ENCODE results near the gene TMEM63B. TPM values are rescaled to one million over a fixed set of nuclear protein-coding genes. Genes with fewer than 3 reads are reported as not detected.
"Not testable (repeated sequence)": the region's sequence is repeated elsewhere in the genome, so short reads cannot be mapped to it uniquely, and the experiment has no call there.

TMEM63B gene
- total and polyA plus RNA-seq, 4 donors = 6.1 to 23.5 (median 15.5) TPM

- DNase-seq = peak in 1 of 2 donors; percentile 31
- no peaks in the 10 kb centered on the region for H3K4me1 ChIP-seq (ENCODE audit: control insufficient read depth in 1 of 2, insufficient read depth in 2 of 2, low read length in 2 of 2)
- no peaks in the 10 kb centered on the region for H3K9me3 ChIP-seq (ENCODE audit: control insufficient read depth, low read length)
- intact Hi-C loops (cut with DNase I) = loop anchor here in 1 of 2 donors (5.0 kb wide), 1 partner anchor 477 kb away; no protein-coding TSS in a partner anchor
- H3K27ac ChIP-seq (ENCODE audit: low read depth in 1 of 2, low read length in 2 of 2) = no peak overlapping the region
- H3K36me3 ChIP-seq (ENCODE audit: control insufficient read depth in 1 of 2, insufficient read depth in 2 of 2, low read length in 1 of 2) = no peaks in the 10 kb centered on the region
- WGBS, 2 donors = 92 to 93% methylated on average over 13 of the region's 13 CpGs
- no peak overlapping the region for H3K4me3 ChIP-seq (ENCODE audit: low read length in 2 of 2)
- no peaks in the 10 kb centered on the region for H3K27me3 ChIP-seq (ENCODE audit: control insufficient read depth in 1 of 2, insufficient read depth in 2 of 2, low read length in 1 of 2)
- no peak for ATAC-seq (ENCODE audit: low FRiP score)
Observed at GRCh38 chr6:44084231-44085014, 42.9 kb upstream of the TMEM63B start.

GRCh38 chr6:44085219-44085618 lies 42.1 kb upstream of the TMEM63B start:
- Histone ChIP-seq H3K9me3 (ENCODE audit: control insufficient read depth, low read length) (no peaks in the 10 kb centered on the region), H3K4me1 (ENCODE audit: control insufficient read depth in 1 of 2, insufficient read depth in 2 of 2, low read length in 2 of 2) (no peaks in the 10 kb centered on the region), H3K4me3 (ENCODE audit: low read length in 2 of 2) (no peak overlapping the region), H3K27ac (ENCODE audit: low read depth in 1 of 2, low read length in 2 of 2) (no peak overlapping the region), H3K36me3 (ENCODE audit: control insufficient read depth in 1 of 2, insufficient read depth in 2 of 2, low read length in 1 of 2) (no peaks in the 10 kb centered on the region), H3K27me3 (ENCODE audit: control insufficient read depth in 1 of 2, insufficient read depth in 2 of 2, low read length in 1 of 2) (no peaks in the 10 kb centered on the region)
- DNase-seq = no peak
- intact Hi-C loops (cut with DNase I) = no loop called here
- no peak for ATAC-seq (ENCODE audit: low FRiP score)
- WGBS, 2 donors = 66 to 79% methylated on average over 2 of the region's 2 CpGs

- Histone ChIP-seq H3K9me3 (ENCODE audit: control insufficient read depth, low read length) (no peaks in the 10 kb centered on the region), H3K4me1 (ENCODE audit: control insufficient read depth in 1 of 2, insufficient read depth in 2 of 2, low read length in 2 of 2) (no peaks in the 10 kb centered on the region), H3K27ac (ENCODE audit: low read depth in 1 of 2, low read length in 2 of 2) (no peak overlapping the region), H3K27me3 (ENCODE audit: control insufficient read depth in 1 of 2, insufficient read depth in 2 of 2, low read length in 1 of 2) (no peaks in the 10 kb centered on the region), H3K4me3 (ENCODE audit: low read length in 2 of 2) (no peak overlapping the region), H3K36me3 (ENCODE audit: control insufficient read depth in 1 of 2, insufficient read depth in 2 of 2, low read length in 1 of 2) (no peaks in the 10 kb centered on the region)
- DNase-seq (no peak), ATAC-seq (ENCODE audit: low FRiP score) (no peak)
- intact Hi-C loops (cut with DNase I) = no loop called here
- WGBS, 2 donors = 58 to 60% methylated on average over 9 of the region's 9 CpGs
Observed at GRCh38 chr6:44086931-44087574, 40.3 kb upstream of the TMEM63B start.

- H3K4me1 ChIP-seq (ENCODE audit: control insufficient read depth in 1 of 2, insufficient read depth in 2 of 2, low read length in 2 of 2) = no peaks in the 10 kb centered on the region
- no peaks in the 10 kb centered on the region for H3K9me3 ChIP-seq (ENCODE audit: control insufficient read depth, low read length)
- no peaks in the 10 kb centered on the region for H3K27me3 ChIP-seq (ENCODE audit: control insufficient read depth in 1 of 2, insufficient read depth in 2 of 2, low read length in 1 of 2)
- DNase-seq (no peak), ATAC-seq (ENCODE audit: low FRiP score) (no peak)
- no peak overlapping the region for H3K4me3 ChIP-seq (ENCODE audit: low read length in 2 of 2)
- intact Hi-C loops (cut with DNase I) = no loop called here
- no peak overlapping the region for H3K27ac ChIP-seq (ENCODE audit: low read depth in 1 of 2, low read length in 2 of 2)
- no peaks in the 10 kb centered on the region for H3K36me3 ChIP-seq (ENCODE audit: control insufficient read depth in 1 of 2, insufficient read depth in 2 of 2, low read length in 1 of 2)
- 94 to 98% methylated on average over 2 of the region's 2 CpGs for WGBS, 2 donors
Observed at GRCh38 chr6:44087623-44088022, 39.7 kb upstream of the TMEM63B start.

- intact Hi-C loops (cut with DNase I) = no loop called here
- Histone ChIP-seq H3K36me3 (ENCODE audit: control insufficient read depth in 1 of 2, insufficient read depth in 2 of 2, low read length in 1 of 2) (no peaks in the 10 kb centered on the region), H3K27ac (ENCODE audit: low read depth in 1 of 2, low read length in 2 of 2) (no peak overlapping the region), H3K4me1 (ENCODE audit: control insufficient read depth in 1 of 2, insufficient read depth in 2 of 2, low read length in 2 of 2) (no peaks in the 10 kb centered on the region), H3K4me3 (ENCODE audit: low read length in 2 of 2) (no peak overlapping the region), H3K27me3 (ENCODE audit: control insufficient read depth in 1 of 2, insufficient read depth in 2 of 2, low read length in 1 of 2) (no peaks in the 10 kb centered on the region), H3K9me3 (ENCODE audit: control insufficient read depth, low read length) (no peaks in the 10 kb centered on the region)
- DNase-seq (no peak), ATAC-seq (ENCODE audit: low FRiP score) (no peak)
- WGBS, 2 donors = 96 to 97% methylated on average over 9 to 11 of the region's 11 CpGs
Observed at GRCh38 chr6:44088827-44089590, 38.3 kb upstream of the TMEM63B start.

GRCh38 chr6:44090465-44090864 lies 36.9 kb upstream of the TMEM63B start:
- intact Hi-C loops (cut with DNase I) = no loop called here

GRCh38 chr6:44091356-44091755 lies 36.0 kb upstream of the TMEM63B start:
- ATAC-seq (ENCODE audit: low FRiP score); H3K4me3 ChIP-seq (ENCODE audit: low read length in 2 of 2); DNase-seq; H3K9me3 ChIP-seq (ENCODE audit: control insufficient read depth, low read length); H3K36me3 ChIP-seq (ENCODE audit: control insufficient read depth in 1 of 2, insufficient read depth in 2 of 2, low read length in 1 of 2); H3K4me1 ChIP-seq (ENCODE audit: control insufficient read depth in 1 of 2, insufficient read depth in 2 of 2, low read length in 2 of 2); H3K27me3 ChIP-seq (ENCODE audit: control insufficient read depth in 1 of 2, insufficient read depth in 2 of 2, low read length in 1 of 2); intact Hi-C loops (cut with DNase I); H3K27ac ChIP-seq (ENCODE audit: low read depth in 1 of 2, low read length in 2 of 2): not testable (repeated sequence)
- 96 to 97% methylated on average over 3 of the region's 3 CpGs for WGBS, 2 donors

More at GRCh38 chr6:44090465-44090864, 36.9 kb upstream of the TMEM63B start:
- Histone ChIP-seq H3K27me3 (ENCODE audit: control insufficient read depth in 1 of 2, insufficient read depth in 2 of 2, low read length in 1 of 2) (no peaks in the 10 kb centered on the region), H3K36me3 (ENCODE audit: control insufficient read depth in 1 of 2, insufficient read depth in 2 of 2, low read length in 1 of 2) (no peaks in the 10 kb centered on the region), H3K27ac (ENCODE audit: low read depth in 1 of 2, low read length in 2 of 2) (no peak overlapping the region), H3K9me3 (ENCODE audit: control insufficient read depth, low read length) (no peaks in the 10 kb centered on the region), H3K4me3 (ENCODE audit: low read length in 2 of 2) (no peak overlapping the region), H3K4me1 (ENCODE audit: control insufficient read depth in 1 of 2, insufficient read depth in 2 of 2, low read length in 2 of 2) (no peaks in the 10 kb centered on the region)
- DNase-seq = no peak
- no peak for ATAC-seq (ENCODE audit: low FRiP score)
- 85 to 92% methylated on average over 5 of the region's 5 CpGs for WGBS, 2 donors

- no peak overlapping the region for H3K4me3 ChIP-seq (ENCODE audit: low read length in 2 of 2)
- H3K27ac ChIP-seq (ENCODE audit: low read depth in 1 of 2, low read length in 2 of 2) = no peak overlapping the region
- H3K9me3 ChIP-seq (ENCODE audit: control insufficient read depth, low read length) = no peaks in the 10 kb centered on the region
- ATAC-seq (ENCODE audit: low FRiP score) (no peak), DNase-seq (no peak)
- H3K27me3 ChIP-seq (ENCODE audit: control insufficient read depth in 1 of 2, insufficient read depth in 2 of 2, low read length in 1 of 2) = no peaks in the 10 kb centered on the region
- WGBS, 2 donors = 74 to 75% methylated on average over 7 of the region's 7 CpGs
- intact Hi-C loops (cut with DNase I) = no loop called here
- no peaks in the 10 kb centered on the region for H3K36me3 ChIP-seq (ENCODE audit: control insufficient read depth in 1 of 2, insufficient read depth in 2 of 2, low read length in 1 of 2)
- no peaks in the 10 kb centered on the region for H3K4me1 ChIP-seq (ENCODE audit: control insufficient read depth in 1 of 2, insufficient read depth in 2 of 2, low read length in 2 of 2)
Observed at GRCh38 chr6:44091981-44092884, 35.1 kb upstream of the TMEM63B start.

Measured in aorta (tissue), 5 donors.